ENCODE data around the gene ATOH8.

Gene ATOH8

DNA sequence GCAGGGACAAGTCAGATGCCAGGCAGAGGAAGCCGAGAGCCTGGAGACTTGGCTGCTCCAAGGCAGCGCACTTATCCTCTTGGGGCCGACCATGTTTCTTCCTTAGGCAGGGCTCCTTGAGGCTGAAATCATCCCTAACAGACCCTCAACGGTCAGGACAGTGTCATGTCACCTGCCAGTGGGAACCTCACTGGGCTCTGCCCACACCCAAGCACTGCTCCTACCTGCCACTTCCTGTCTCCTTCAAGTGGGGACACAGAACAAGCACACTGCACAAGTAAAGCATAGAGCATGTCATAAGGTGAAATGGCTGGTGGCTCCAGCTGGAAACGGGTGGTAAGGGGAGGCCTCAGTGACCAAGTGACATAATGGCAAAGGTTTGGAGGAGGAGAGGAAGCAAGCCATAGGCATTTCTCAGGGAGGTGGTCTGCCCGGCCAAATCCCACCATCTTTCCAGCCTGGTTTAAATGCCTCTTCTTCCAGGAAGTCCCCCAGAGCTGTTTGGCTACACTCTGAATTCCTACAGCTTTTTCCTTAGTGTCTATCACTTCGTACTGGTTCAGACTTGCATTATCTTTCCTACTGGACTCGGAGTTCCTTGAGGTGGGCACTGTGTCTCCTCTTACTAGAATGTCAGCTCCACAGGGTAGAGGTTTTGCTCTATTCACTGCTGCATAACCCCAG lies 7.3 kb upstream of the ATOH8 start:
- H3K27ac ChIP-seq (ENCODE audit: low read depth, low read length) = no peak overlapping the region
- no peak overlapping the region for H3K4me3 ChIP-seq (ENCODE audit: low read depth, low read length)
- H3K36me3 ChIP-seq (ENCODE audit: control insufficient read depth, insufficient read depth, low read length) = no peaks in the 10 kb centered on the region
- peaks cover 21% of the 10 kb centered on the region for H3K4me1 ChIP-seq (ENCODE audit: control insufficient read depth, insufficient read depth, low read length)
- H3K9ac ChIP-seq (ENCODE audit: low read length) = no peak overlapping the region
- H3K27me3 ChIP-seq (ENCODE audit: control insufficient read depth, insufficient read depth, low read length) = peaks cover 10% of the 10 kb centered on the region
- H3K9me3 ChIP-seq (ENCODE audit: control insufficient read depth, insufficient read depth, low read depth, low read length) = no peaks in the 10 kb centered on the region

DNA sequence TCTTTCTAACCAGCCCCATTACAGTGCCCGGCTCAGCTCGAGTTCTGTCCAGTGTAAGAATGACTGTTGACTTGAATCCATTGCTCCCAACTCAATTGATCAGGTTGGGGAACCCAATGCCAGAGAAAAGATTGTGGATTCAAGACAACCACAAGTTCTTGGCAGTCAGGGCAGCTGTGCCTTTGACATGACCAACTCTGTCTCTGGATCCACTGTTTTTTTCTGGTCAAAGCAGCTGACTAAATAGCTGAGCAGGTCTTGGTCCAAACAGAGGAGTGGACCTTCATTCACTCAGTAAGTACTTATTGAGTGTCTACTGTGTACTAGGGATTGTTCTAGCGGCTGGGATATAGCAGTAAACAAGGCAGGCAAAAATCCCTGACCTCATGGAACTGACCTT lies 6.3 kb upstream of the ATOH8 start:
- H3K4me1 ChIP-seq (ENCODE audit: control insufficient read depth, insufficient read depth, low read length) = peaks cover 15% of the 10 kb centered on the region
- no peaks in the 10 kb centered on the region for H3K9me3 ChIP-seq (ENCODE audit: control insufficient read depth, insufficient read depth, low read depth, low read length)
- no peak overlapping the region for H3K9ac ChIP-seq (ENCODE audit: low read length)
- H3K36me3 ChIP-seq (ENCODE audit: control insufficient read depth, insufficient read depth, low read length) = no peaks in the 10 kb centered on the region
- peaks cover 19% of the 10 kb centered on the region for H3K27me3 ChIP-seq (ENCODE audit: control insufficient read depth, insufficient read depth, low read length)
- H3K27ac ChIP-seq (ENCODE audit: low read depth, low read length) = no peak overlapping the region
- H3K4me3 ChIP-seq (ENCODE audit: low read depth, low read length) = no peak overlapping the region

DNA sequence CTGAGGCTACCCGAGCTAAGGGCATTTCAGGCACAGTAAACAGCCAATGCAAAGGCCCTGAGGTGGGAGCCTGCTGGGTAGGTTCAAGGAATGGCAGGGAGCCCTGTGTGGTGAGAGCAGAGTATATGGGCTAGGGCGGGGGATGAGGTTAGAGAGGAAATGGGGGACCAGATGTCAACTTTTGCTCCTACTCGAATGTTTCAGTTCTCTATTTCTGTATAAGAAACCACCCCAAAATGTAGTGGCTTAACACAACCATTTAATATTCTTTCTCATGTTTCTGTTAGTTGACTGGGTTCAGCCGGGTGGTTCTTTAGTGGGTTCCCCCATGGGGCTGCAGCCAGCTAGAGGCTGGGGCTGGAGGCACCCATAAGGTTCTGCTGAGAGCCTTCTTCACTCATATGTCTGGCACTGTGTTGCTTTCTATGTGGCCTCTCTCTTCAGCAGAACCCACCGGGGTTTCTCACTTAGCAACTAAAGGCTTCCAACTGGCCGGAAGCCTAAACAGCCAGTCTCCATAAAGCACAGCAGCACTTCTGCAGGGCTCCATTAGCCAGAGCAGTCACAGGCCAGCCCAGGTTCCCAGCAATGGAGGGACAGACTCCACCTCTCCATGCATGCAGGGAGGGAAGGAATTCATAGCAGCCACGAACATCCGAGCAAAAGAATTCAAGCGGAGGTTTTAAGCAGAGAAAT lies 5.6 kb upstream of the ATOH8 start:
- Histone ChIP-seq H3K36me3 (ENCODE audit: control insufficient read depth, insufficient read depth, low read length) (no peaks in the 10 kb centered on the region), H3K4me1 (ENCODE audit: control insufficient read depth, insufficient read depth, low read length) (peaks cover 16% of the 10 kb centered on the region), H3K4me3 (ENCODE audit: low read depth, low read length) (no peak overlapping the region)

DNA sequence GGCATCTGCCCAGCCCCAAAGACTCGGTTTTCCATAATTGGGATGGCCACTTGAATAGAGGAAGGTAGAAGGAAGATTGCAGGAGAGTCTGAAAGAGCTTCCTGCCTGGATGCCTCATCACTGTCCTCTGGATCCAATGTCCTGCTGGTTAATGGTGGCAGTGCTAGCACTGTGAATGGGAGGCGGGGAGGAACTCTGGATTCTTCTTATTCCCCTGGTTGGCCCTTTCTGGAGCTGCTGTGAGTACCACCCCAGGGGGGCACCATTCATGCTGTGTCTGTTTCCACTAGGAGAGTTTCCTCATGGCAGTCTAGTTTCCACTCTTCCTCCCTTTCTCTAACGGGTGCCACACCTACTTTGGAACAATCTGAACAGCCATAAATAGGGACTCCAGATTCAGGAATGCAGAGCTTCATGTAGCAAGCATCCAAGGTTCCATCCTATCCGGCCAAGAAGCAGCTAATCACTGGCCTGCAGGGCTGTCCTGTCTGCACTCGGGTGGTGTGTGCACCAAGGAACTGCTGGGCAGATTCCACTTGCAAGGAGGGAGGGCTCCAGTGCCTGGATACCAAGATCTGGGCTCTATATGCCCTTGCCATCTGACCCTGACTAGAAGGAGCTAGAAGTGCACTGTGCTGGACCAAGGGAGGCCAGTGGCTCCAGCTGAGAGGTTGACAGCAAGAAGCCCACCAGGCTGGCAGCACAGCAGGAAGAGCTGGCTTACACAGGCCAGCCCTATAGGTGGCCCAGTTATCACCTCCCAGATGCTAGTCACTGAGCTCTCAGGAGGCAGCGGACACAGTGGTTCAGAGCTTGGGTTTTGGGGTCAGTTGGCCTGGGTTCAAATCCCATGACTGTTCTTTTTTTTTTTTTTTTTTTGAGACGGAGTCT lies 4.6 kb upstream of the ATOH8 start:
- Histone ChIP-seq H3K9ac (ENCODE audit: low read length) (no peak overlapping the region), H3K4me1 (ENCODE audit: control insufficient read depth, insufficient read depth, low read length) (peaks cover 16% of the 10 kb centered on the region), H3K4me3 (ENCODE audit: low read depth, low read length) (no peak overlapping the region), H3K9me3 (ENCODE audit: control insufficient read depth, insufficient read depth, low read depth, low read length) (no peaks in the 10 kb centered on the region), H3K27ac (ENCODE audit: low read depth, low read length) (no peak overlapping the region), H3K36me3 (ENCODE audit: control insufficient read depth, insufficient read depth, low read length) (no peaks in the 10 kb centered on the region), H3K27me3 (ENCODE audit: control insufficient read depth, insufficient read depth, low read length) (peaks cover 37% of the 10 kb centered on the region)

More for the DNA sequence above, 5.6 kb upstream of the ATOH8 start:
- peaks cover 27% of the 10 kb centered on the region for H3K27me3 ChIP-seq (ENCODE audit: control insufficient read depth, insufficient read depth, low read length)
- no peak overlapping the region for H3K9ac ChIP-seq (ENCODE audit: low read length)
- no peaks in the 10 kb centered on the region for H3K9me3 ChIP-seq (ENCODE audit: control insufficient read depth, insufficient read depth, low read depth, low read length)
- H3K27ac ChIP-seq (ENCODE audit: low read depth, low read length) = no peak overlapping the region

DNA sequence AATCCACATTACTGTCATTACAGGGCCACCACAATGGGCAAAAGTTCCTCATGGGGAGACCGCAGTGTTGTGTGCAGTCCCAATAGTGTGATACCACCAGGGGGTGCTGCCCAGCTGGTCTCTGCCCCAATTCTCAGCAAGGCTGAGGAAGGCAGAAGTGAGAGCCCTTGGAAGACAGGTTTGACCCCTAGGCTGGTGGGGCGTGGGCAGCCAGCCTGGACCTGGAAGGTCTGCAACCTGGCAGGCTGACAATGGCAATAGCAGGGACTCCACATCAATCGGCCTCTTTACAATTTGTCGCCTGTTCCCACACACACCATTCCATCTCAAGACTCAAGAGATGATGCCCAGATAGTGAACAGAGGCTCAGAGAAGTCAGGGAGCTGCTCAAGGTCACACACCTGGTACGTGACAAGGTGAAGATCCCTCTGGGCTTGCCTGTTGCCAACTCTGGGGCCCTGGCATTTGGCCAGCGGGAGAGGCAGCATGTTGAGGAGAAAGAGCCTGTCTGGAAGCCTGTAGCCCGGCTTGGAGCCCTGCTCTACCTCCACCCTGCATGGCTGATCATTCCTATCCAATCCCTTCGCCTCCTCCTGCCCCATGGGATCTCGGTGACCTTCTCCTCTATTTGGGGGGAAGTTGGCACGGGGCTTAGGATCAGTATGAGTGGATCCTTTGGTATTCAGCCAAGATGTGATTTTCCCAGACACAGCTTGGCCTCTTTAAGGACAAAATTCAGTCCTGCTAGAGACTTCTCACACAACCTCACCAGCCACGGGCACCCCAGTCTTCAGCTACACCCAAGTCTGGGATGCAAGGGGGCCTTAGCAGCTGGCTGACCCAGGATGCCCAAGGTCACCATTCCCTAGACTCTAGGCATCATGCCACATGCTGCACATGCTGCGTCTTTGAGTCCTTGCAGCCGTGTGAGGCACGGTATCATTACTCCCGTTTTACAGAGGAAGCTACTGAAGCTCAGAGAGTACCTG lies 2.9 kb upstream of the ATOH8 start:
- Histone ChIP-seq H3K9ac (ENCODE audit: low read length) (no peak overlapping the region), H3K4me3 (ENCODE audit: low read depth, low read length) (no peak overlapping the region), H3K36me3 (ENCODE audit: control insufficient read depth, insufficient read depth, low read length) (no peaks in the 10 kb centered on the region), H3K9me3 (ENCODE audit: control insufficient read depth, insufficient read depth, low read depth, low read length) (no peaks in the 10 kb centered on the region), H3K27me3 (ENCODE audit: control insufficient read depth, insufficient read depth, low read length) (peaks cover 53% of the 10 kb centered on the region), H3K27ac (ENCODE audit: low read depth, low read length) (no peak overlapping the region), H3K4me1 (ENCODE audit: control insufficient read depth, insufficient read depth, low read length) (peaks cover 21% of the 10 kb centered on the region)

DNA sequence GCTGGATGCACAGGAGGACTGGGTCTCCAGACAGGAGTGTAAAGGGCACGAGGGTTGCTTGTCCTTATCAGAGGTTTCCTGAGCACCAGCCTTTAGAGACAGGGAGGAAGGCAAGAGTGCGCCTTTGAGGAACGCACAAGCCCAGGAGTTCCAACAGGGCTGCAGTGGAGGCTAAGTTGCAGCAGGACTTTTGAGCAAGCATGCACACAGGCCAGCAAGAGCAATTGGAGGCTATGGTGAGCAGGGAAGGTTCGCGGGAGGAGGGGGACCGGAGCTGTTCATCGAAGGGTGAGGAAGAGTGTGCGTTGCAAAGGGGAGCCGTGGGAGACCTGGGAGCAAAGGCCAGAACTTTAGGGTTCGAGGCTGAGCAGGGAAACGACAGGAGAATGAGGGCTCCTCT lies 2.2 kb upstream of the ATOH8 start:
- Histone ChIP-seq H3K27me3 (ENCODE audit: control insufficient read depth, insufficient read depth, low read length) (peaks cover 61% of the 10 kb centered on the region), H3K9me3 (ENCODE audit: control insufficient read depth, insufficient read depth, low read depth, low read length) (no peaks in the 10 kb centered on the region), H3K4me3 (ENCODE audit: low read depth, low read length) (no peak overlapping the region), H3K27ac (ENCODE audit: low read depth, low read length) (no peak overlapping the region), H3K9ac (ENCODE audit: low read length) (no peak overlapping the region), H3K4me1 (ENCODE audit: control insufficient read depth, insufficient read depth, low read length) (peaks cover 21% of the 10 kb centered on the region), H3K36me3 (ENCODE audit: control insufficient read depth, insufficient read depth, low read length) (no peaks in the 10 kb centered on the region)

DNA sequence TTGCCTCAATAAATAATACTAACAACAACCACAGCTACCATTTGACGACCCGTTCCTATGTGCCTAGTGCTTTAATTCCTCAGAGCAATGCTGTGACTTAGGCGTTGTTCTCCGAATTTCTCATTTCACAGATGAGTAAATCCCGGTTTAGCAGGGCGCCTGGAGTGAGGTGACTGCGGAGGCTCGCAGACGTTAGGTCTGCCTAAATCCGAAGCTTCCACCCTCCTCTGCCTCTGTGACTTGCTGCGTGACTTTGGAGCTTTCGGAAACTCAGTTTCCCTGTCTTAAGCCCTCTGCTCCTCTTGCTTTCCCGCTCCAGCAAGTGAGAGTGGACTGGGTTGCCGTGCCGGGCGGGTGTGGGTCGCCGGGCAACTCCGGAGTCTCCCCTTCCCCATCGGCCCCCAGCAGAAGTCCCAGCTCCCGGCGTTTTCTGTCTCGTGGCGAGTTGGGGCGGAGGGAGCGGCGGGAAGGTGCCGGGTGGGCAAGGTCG lies 711 bp upstream of the ATOH8 start:
- Histone ChIP-seq H3K9ac (ENCODE audit: low read length) (peak overlapping the region; percentile 53), H3K27me3 (ENCODE audit: control insufficient read depth, insufficient read depth, low read length) (peaks cover 73% of the 10 kb centered on the region), H3K36me3 (ENCODE audit: control insufficient read depth, insufficient read depth, low read length) (no peaks in the 10 kb centered on the region), H3K9me3 (ENCODE audit: control insufficient read depth, insufficient read depth, low read depth, low read length) (no peaks in the 10 kb centered on the region), H3K4me1 (ENCODE audit: control insufficient read depth, insufficient read depth, low read length) (peaks cover 21% of the 10 kb centered on the region), H3K27ac (ENCODE audit: low read depth, low read length) (no peak overlapping the region), H3K4me3 (ENCODE audit: low read depth, low read length) (peak overlapping the region; percentile 79)

DNA sequence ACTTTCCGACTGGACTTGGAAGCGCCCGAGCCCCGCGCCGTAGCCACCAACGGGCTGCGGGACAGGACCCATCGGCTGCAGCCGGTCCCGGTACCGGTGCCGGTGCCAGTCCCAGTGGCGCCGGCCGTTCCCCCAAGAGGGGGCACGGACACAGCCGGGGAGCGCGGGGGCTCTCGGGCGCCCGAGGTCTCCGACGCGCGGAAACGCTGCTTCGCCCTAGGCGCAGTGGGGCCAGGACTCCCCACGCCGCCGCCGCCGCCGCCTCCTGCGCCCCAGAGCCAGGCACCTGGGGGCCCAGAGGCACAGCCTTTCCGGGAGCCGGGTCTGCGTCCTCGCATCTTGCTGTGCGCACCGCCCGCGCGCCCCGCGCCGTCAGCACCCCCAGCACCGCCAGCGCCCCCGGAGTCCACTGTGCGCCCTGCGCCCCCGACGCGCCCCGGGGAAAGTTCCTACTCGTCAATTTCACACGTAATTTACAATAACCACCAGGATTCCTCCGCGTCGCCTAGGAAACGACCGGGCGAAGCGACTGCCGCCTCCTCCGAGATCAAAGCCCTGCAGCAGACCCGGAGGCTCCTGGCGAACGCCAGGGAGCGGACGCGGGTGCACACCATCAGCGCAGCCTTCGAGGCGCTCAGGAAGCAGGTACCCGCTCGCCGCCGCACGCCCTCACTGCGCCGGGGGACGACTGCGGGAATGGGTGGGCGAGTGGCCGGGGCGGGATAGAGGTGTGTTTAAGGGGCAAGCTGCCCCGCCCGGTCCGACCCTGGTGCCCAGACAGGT lies 713 bp downstream of the ATOH8 start:
- Histone ChIP-seq H3K27ac (ENCODE audit: low read depth, low read length) (no peak overlapping the region; the same call in 1 of the 2 replicates), H3K9me3 (ENCODE audit: control insufficient read depth, insufficient read depth, low read depth, low read length) (no peaks in the 10 kb centered on the region), H3K27me3 (ENCODE audit: control insufficient read depth, insufficient read depth, low read length) (peaks cover 80% of the 10 kb centered on the region), H3K9ac (ENCODE audit: low read length) (peak overlapping the region; percentile 68), H3K4me3 (ENCODE audit: low read depth, low read length) (peak overlapping the region; percentile 79), H3K36me3 (ENCODE audit: control insufficient read depth, insufficient read depth, low read length) (no peaks in the 10 kb centered on the region), H3K4me1 (ENCODE audit: control insufficient read depth, insufficient read depth, low read length) (peaks cover 12% of the 10 kb centered on the region)

DNA sequence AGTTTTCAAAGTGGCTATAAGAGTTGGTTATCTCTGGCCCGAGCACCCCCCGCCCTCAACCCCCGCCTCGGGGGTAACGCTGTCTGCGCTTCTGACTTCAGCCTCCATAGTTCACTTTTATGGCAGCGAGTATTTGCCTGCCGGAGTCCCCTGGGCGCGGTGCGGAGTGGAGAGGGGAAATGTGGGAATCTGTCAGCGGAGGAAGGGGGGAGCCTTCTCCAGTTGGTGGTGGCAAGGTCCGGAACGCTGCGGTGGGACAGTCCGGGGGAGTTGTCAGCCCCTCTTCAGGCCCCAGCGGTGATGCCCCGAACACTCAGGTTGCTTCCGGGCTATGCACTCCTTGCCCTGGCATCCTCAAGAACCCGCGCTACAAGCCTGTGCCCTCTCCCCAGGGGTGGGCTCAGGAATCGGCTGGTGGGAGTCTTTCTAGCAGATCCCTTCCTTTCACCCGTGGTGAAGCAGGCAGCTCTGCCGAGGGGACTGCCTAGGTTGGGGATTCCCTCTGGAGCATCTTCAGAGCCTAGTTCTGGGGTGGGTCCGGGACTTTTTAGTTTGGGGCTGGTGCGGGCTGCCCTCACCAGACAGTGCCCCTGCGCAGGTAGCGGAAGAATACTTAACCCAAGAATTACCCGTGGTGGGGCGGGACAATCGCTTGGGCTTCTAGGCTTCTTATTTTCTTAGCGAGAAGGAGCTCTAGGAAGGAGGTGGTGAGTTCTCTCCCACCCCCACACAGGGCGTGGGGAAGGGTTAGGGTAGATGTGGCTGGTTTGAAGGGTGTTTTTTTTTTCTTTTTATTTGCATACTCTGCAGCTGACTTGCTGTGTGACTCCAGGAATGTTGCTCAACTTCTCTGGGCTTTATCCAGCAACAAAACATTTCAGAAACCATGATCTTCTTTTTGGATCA lies 1.6 kb downstream of the ATOH8 start:
- Histone ChIP-seq H3K9me3 (ENCODE audit: control insufficient read depth, insufficient read depth, low read depth, low read length) (no peaks in the 10 kb centered on the region), H3K36me3 (ENCODE audit: control insufficient read depth, insufficient read depth, low read length) (no peaks in the 10 kb centered on the region), H3K27me3 (ENCODE audit: control insufficient read depth, insufficient read depth, low read length) (peaks cover 84% of the 10 kb centered on the region), H3K4me3 (ENCODE audit: low read depth, low read length) (peak overlapping the region; percentile 79), H3K4me1 (ENCODE audit: control insufficient read depth, insufficient read depth, low read length) (peaks cover 12% of the 10 kb centered on the region), H3K27ac (ENCODE audit: low read depth, low read length) (no peak overlapping the region), H3K9ac (ENCODE audit: low read length) (peak overlapping the region; percentile 4)

All from HUES6 (cell line).